IPS-18a (cell line): Measurements from ENCODE around the gene TTC28.
"Not testable (repeated sequence)": the region's sequence is repeated elsewhere in the genome, so short reads cannot be mapped to it uniquely, and the experiment has no call there.

ENCODE experiments used
- H3K27ac ChIP-seq: one replicate; pipeline ENCODE4 v1.5.1; 2013; ENCODE audit warnings: low read length
- H3K27me3 ChIP-seq: one replicate; pipeline ENCODE4 v1.6.1; 2013; ENCODE audit warnings: mild to moderate bottlenecking, low read length; ENCODE audit not compliant: control insufficient read depth, insufficient read depth
- H3K36me3 ChIP-seq: one replicate; pipeline ENCODE4 v1.6.1; 2013; ENCODE audit warnings: low read depth, low read length; ENCODE audit not compliant: control insufficient read depth
- H3K4me1 ChIP-seq: one replicate; pipeline ENCODE4 v1.6.1; 2013; ENCODE audit warnings: low read depth, low read length; ENCODE audit not compliant: control insufficient read depth
- H3K4me3 ChIP-seq: one replicate; pipeline ENCODE4 v1.5.1; 2013; ENCODE audit warnings: low read length
- H3K9ac ChIP-seq: one replicate; pipeline ENCODE4 v1.6.1; 2013; ENCODE audit warnings: mild to moderate bottlenecking, low read length, moderate library complexity
- H3K9me3 ChIP-seq: one replicate; pipeline ENCODE4 v1.6.1; 2013; ENCODE audit warnings: low read depth, low read length; ENCODE audit not compliant: control insufficient read depth

The TTC28 gene

GRCh38 chr22:28670161-28670560 lies 9.5 kb downstream of the TTC28 start:
- Histone ChIP-seq H3K9me3 (no peaks in the 10 kb centered on the region), H3K27ac (no peak overlapping the region), H3K4me1 (no peaks in the 10 kb centered on the region), H3K9ac (no peak overlapping the region), H3K4me3 (no peak overlapping the region), H3K36me3 (no peaks in the 10 kb centered on the region), H3K27me3 (no peaks in the 10 kb centered on the region)

GRCh38 chr22:28669387-28669786 lies 10.3 kb downstream of the TTC28 start:
- no peak overlapping the region for H3K27ac ChIP-seq
- no peaks in the 10 kb centered on the region for H3K9me3 ChIP-seq
- H3K36me3 ChIP-seq: no peaks in the 10 kb centered on the region
- no peak overlapping the region for H3K4me3 ChIP-seq
- no peaks in the 10 kb centered on the region for H3K4me1 ChIP-seq
- H3K27me3 ChIP-seq: no peaks in the 10 kb centered on the region
- no peak overlapping the region for H3K9ac ChIP-seq

GRCh38 chr22:28663569-28663942 lies 16.1 kb downstream of the TTC28 start:
- H3K36me3 ChIP-seq, H3K27ac ChIP-seq, H3K9me3 ChIP-seq, H3K4me1 ChIP-seq, H3K4me3 ChIP-seq, H3K9ac ChIP-seq, H3K27me3 ChIP-seq: not testable (repeated sequence)

- no peaks in the 10 kb centered on the region for H3K27me3 ChIP-seq
- no peaks in the 10 kb centered on the region for H3K9me3 ChIP-seq
- no peaks in the 10 kb centered on the region for H3K4me1 ChIP-seq
- H3K36me3 ChIP-seq: no peaks in the 10 kb centered on the region
- H3K4me3 ChIP-seq: no peak overlapping the region
- H3K9ac ChIP-seq: no peak overlapping the region
- H3K27ac ChIP-seq: no peak overlapping the region
These were observed 21.2 kb downstream of the TTC28 start for GRCh38 chr22:28658448-28658847.

GRCh38 chr22:28656181-28656580 lies 23.5 kb downstream of the TTC28 start:
- Histone ChIP-seq H3K27me3 (no peaks in the 10 kb centered on the region), H3K36me3 (no peaks in the 10 kb centered on the region), H3K4me3 (no peak overlapping the region), H3K9me3 (no peaks in the 10 kb centered on the region), H3K27ac (no peak overlapping the region), H3K4me1 (no peaks in the 10 kb centered on the region), H3K9ac (no peak overlapping the region)

- Histone ChIP-seq H3K9ac (no peak overlapping the region), H3K27ac (no peak overlapping the region), H3K36me3 (no peaks in the 10 kb centered on the region), H3K4me3 (no peak overlapping the region), H3K27me3 (no peaks in the 10 kb centered on the region), H3K4me1 (no peaks in the 10 kb centered on the region), H3K9me3 (no peaks in the 10 kb centered on the region)
These were observed 29.2 kb downstream of the TTC28 start for GRCh38 chr22:28650463-28650862.

DNA sequence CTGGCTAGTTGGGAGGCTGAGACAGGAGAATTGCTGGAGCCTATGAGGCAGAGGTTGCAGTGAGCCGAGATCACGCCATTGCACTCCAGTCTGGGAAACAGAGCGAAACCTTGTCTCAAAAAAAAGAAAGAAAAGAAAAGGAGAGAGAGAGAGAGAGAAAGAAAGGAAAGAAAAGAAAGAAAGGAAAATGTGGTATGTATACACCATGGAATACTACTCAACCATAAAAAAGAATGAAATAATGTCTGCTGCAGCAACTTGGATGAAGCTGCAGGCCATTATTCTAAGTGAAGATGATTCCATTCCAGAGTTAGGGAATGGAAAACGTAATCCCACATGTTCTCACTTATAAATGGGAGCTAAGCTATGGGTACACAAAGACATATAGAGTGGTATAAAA lies 30.8 kb downstream of the TTC28 start:
- H3K27me3 ChIP-seq: no peaks in the 10 kb centered on the region
- H3K9ac ChIP-seq: no peak overlapping the region
- H3K36me3 ChIP-seq: no peaks in the 10 kb centered on the region
- H3K4me1 ChIP-seq: no peaks in the 10 kb centered on the region
- no peak overlapping the region for H3K4me3 ChIP-seq
- H3K27ac ChIP-seq: no peak overlapping the region
- no peaks in the 10 kb centered on the region for H3K9me3 ChIP-seq

DNA sequence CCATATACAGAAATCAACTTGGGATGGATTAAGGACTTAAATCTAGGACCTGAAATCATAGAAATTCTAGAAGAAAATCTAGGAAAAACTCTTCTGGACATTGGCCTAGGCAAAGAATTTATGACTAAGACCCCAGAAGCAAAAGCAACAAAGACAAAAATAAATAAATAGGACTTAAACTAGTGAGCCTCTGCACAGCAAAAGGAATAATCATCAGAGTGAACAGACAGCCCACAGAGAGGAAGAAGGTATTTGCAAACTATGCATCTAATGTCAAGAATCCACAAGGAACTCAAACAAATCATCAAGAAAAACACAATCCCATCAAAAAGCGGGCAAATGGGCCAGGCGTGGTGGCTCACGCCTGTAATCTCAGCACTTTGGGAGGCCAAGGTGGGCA lies 32.4 kb downstream of the TTC28 start:
- Histone ChIP-seq H3K9ac (no peak overlapping the region), H3K4me3 (no peak overlapping the region), H3K9me3 (no peaks in the 10 kb centered on the region), H3K27ac (no peak overlapping the region), H3K36me3 (no peaks in the 10 kb centered on the region), H3K27me3 (no peaks in the 10 kb centered on the region), H3K4me1 (no peaks in the 10 kb centered on the region)

DNA sequence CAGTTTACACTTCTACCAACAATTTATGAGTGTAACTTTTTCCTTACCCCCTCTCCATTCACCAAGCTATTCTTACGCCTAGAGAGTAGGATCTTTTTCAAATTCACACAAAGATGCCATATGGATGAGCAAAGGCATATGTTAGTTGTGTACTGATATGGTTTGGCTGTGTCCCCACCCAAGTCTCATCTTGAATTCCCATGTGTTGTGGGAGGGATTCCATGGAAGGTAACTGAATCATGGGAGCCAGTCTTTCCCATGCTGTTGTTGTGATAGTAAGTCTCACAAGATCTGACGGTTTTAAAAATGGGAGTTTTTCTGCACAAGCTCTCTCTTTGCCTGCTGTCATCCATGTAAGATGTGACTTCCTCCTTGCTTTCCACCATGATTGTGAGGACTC lies 40.3 kb downstream of the TTC28 start:
- Histone ChIP-seq H3K9ac (no peak overlapping the region), H3K9me3 (no peaks in the 10 kb centered on the region), H3K27me3 (no peaks in the 10 kb centered on the region), H3K36me3 (no peaks in the 10 kb centered on the region), H3K4me3 (no peak overlapping the region), H3K4me1 (no peaks in the 10 kb centered on the region), H3K27ac (no peak overlapping the region)

DNA sequence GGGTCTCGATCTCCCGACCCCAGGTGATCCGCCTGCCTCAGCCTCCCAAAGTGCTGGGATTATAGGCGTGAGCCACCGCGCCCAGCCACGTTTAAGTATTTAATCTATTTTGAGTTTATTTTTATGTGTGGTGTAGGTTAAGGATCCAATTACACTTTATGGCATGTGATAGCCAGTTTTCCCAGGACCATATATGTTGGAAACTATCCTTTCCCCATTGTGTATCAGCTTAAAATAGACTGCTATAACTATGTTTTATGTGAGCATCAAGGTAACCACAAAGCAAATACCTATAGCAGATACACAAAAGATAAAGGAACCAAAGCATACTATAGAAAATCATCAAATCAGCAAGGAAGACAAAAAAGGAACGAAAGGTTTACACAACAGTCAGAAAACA lies 42.4 kb downstream of the TTC28 start:
- H3K4me1 ChIP-seq: no peaks in the 10 kb centered on the region
- no peak overlapping the region for H3K27ac ChIP-seq
- no peaks in the 10 kb centered on the region for H3K36me3 ChIP-seq
- H3K4me3 ChIP-seq: no peak overlapping the region
- H3K27me3 ChIP-seq: no peaks in the 10 kb centered on the region
- H3K9me3 ChIP-seq: no peaks in the 10 kb centered on the region
- no peak overlapping the region for H3K9ac ChIP-seq

DNA sequence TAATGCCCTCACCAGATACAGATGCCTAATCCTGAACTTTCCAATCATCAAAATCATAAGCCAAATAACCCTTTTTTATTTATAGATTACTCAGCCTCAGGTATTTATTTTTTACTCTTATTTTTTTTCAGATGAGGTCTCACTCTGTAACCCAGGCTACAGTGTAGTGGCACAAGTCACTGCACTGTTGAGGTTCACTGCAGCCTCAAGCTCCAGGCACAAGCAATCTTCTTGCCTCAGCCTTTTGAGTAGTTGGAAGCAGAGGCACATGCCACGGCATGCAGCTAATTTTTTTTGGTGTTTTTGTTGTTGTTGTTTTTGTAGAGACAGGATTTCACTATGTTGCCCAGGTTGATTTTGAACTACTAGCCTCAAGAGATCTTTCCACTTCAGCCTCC lies 49.5 kb downstream of the TTC28 start:
- H3K27ac ChIP-seq: no peak overlapping the region
- H3K9me3 ChIP-seq: no peaks in the 10 kb centered on the region
- no peaks in the 10 kb centered on the region for H3K36me3 ChIP-seq
- peak overlapping the region; percentile 42 for H3K9ac ChIP-seq
- no peaks in the 10 kb centered on the region for H3K27me3 ChIP-seq
- H3K4me3 ChIP-seq: no peak overlapping the region
- peaks cover 13% of the 10 kb centered on the region for H3K4me1 ChIP-seq

- H3K36me3 ChIP-seq: no peaks in the 10 kb centered on the region
- H3K9ac ChIP-seq: peak overlapping the region; percentile 42
- peaks cover 13% of the 10 kb centered on the region for H3K4me1 ChIP-seq
- H3K27ac ChIP-seq: peak overlapping the region; percentile 68
- no peak overlapping the region for H3K4me3 ChIP-seq
- H3K9me3 ChIP-seq: no peaks in the 10 kb centered on the region
- H3K27me3 ChIP-seq: no peaks in the 10 kb centered on the region
These were observed 50.0 kb downstream of the TTC28 start for GRCh38 chr22:28629420-28630176.
